ENCODE measurements around the gene LYG1. TPM values are rescaled to one million over a fixed set of nuclear protein-coding genes. Genes with fewer than 3 reads are reported as not detected.
"Not testable (repeated sequence)": the region's sequence is repeated elsewhere in the genome, so short reads cannot be mapped to it uniquely, and the experiment has no call there.

Gene LYG1
- total RNA-seq (under 1 TPM; 0.80 to 0.89 TPM), polyA plus RNA-seq (1 to 10 TPM; 1.2 to 2.7 TPM)
- long read RNA-seq, donor 1 = 0 reads
- long read RNA-seq, donor 2 = 0 reads
- long read RNA-seq, donor 3 = 0 reads
- long read RNA-seq, donor 4 = 0 reads
- long read RNA-seq, donor 5 = 0 reads

- ATAC-seq (ENCODE audit: insufficient read depth, low FRiP score); H3K27ac ChIP-seq (ENCODE audit: low read depth in 1 of 2, low read length in 1 of 2); H3K4me1 ChIP-seq (ENCODE audit: control insufficient read depth in 5 of 5, insufficient read depth in 5 of 5, low read length in 5 of 5); H3K4me3 ChIP-seq; H3K9me3 ChIP-seq (ENCODE audit: control insufficient read depth in 4 of 4, insufficient read depth in 3 of 4, low read length in 3 of 4); H3K36me3 ChIP-seq (ENCODE audit: control insufficient read depth in 4 of 4, insufficient read depth in 4 of 4, low read length in 4 of 4); H3K9ac ChIP-seq (ENCODE audit: insufficient read depth in 1 of 2, low read length in 2 of 2); DNase-seq; H3K27me3 ChIP-seq (ENCODE audit: control insufficient read depth in 3 of 3, insufficient read depth in 3 of 3, low read length in 2 of 3): not testable (repeated sequence)
- 94 to 95% methylated on average over 2 of the region's 2 CpGs for WGBS, 2 donors
Observed at GRCh38 chr2:99301097-99301496, at the start of gene LYG1. Gene LYG1 (minus strand): TSS chr2:99301197. CDS start chr2:99295670, 5,527 bp downstream.

- peaks cover 0 to 8% (median 4%) of the 10 kb centered on the region in 5 donors for H3K4me1 ChIP-seq (ENCODE audit: control insufficient read depth in 5 of 5, insufficient read depth in 5 of 5, low read length in 5 of 5)
- no peak overlapping the region for H3K27ac ChIP-seq (ENCODE audit: low read depth in 1 of 2, low read length in 1 of 2)
- H3K9me3 ChIP-seq (ENCODE audit: control insufficient read depth in 4 of 4, insufficient read depth in 3 of 4, low read length in 3 of 4) = no peaks in the 10 kb centered on the region
- H3K9ac ChIP-seq (ENCODE audit: insufficient read depth in 1 of 2, low read length in 2 of 2) = no peak overlapping the region
- DNase-seq = no peak
- no peak overlapping the region for H3K4me3 ChIP-seq
- ATAC-seq (ENCODE audit: insufficient read depth, low FRiP score) = no peak
- no peak for TF ChIP-seq CTCF (IDR thresholded peaks at IDR 0.05; ENCODE audit: control extremely low read depth, extremely low read depth)
- peaks cover 0 to 1% (median 0%) of the 10 kb centered on the region in 4 donors for H3K36me3 ChIP-seq (ENCODE audit: control insufficient read depth in 4 of 4, insufficient read depth in 4 of 4, low read length in 4 of 4)
- H3K27me3 ChIP-seq (ENCODE audit: control insufficient read depth in 3 of 3, insufficient read depth in 3 of 3, low read length in 2 of 3) = no peaks in the 10 kb centered on the region
Observed at GRCh38 chr2:99350194-99350593, 49.2 kb upstream of the LYG1 start.

GRCh38 chr2:99348173-99348572, 47.2 kb upstream of the LYG1 start:
- Histone ChIP-seq H3K9ac (ENCODE audit: insufficient read depth in 1 of 2, low read length in 2 of 2) (no peak overlapping the region), H3K4me3 (no peak overlapping the region), H3K27ac (ENCODE audit: low read depth in 1 of 2, low read length in 1 of 2) (no peak overlapping the region), H3K4me1 (ENCODE audit: control insufficient read depth in 5 of 5, insufficient read depth in 5 of 5, low read length in 5 of 5) (peaks cover 0 to 8% (median 4%) of the 10 kb centered on the region in 5 donors), H3K36me3 (ENCODE audit: control insufficient read depth in 4 of 4, insufficient read depth in 4 of 4, low read length in 4 of 4) (peaks cover 0 to 1% (median 0%) of the 10 kb centered on the region in 4 donors), H3K27me3 (ENCODE audit: control insufficient read depth in 3 of 3, insufficient read depth in 3 of 3, low read length in 2 of 3) (no peaks in the 10 kb centered on the region), H3K9me3 (ENCODE audit: control insufficient read depth in 4 of 4, insufficient read depth in 3 of 4, low read length in 3 of 4) (no peaks in the 10 kb centered on the region)
- DNase-seq = no peak
- 82 to 84% methylated on average over 3 of the region's 3 CpGs for WGBS, 2 donors
- ATAC-seq (ENCODE audit: insufficient read depth, low FRiP score) = no peak
- no peak for TF ChIP-seq CTCF (IDR thresholded peaks at IDR 0.05; ENCODE audit: control extremely low read depth, extremely low read depth)

GRCh38 chr2:99346218-99346617, 45.2 kb upstream of the LYG1 start:
- Histone ChIP-seq H3K27me3 (ENCODE audit: control insufficient read depth in 3 of 3, insufficient read depth in 3 of 3, low read length in 2 of 3) (no peaks in the 10 kb centered on the region), H3K4me3 (no peak overlapping the region), H3K9ac (ENCODE audit: insufficient read depth in 1 of 2, low read length in 2 of 2) (no peak overlapping the region), H3K9me3 (ENCODE audit: control insufficient read depth in 4 of 4, insufficient read depth in 3 of 4, low read length in 3 of 4) (no peaks in the 10 kb centered on the region), H3K36me3 (ENCODE audit: control insufficient read depth in 4 of 4, insufficient read depth in 4 of 4, low read length in 4 of 4) (no peaks in the 10 kb centered on the region), H3K27ac (ENCODE audit: low read depth in 1 of 2, low read length in 1 of 2) (no peak overlapping the region), H3K4me1 (ENCODE audit: control insufficient read depth in 5 of 5, insufficient read depth in 5 of 5, low read length in 5 of 5) (peaks cover 0 to 8% (median 4%) of the 10 kb centered on the region in 5 donors)
- TF ChIP-seq CTCF (IDR thresholded peaks at IDR 0.05; ENCODE audit: control extremely low read depth, extremely low read depth) = no peak
- no peak for DNase-seq
- no peak for ATAC-seq (ENCODE audit: insufficient read depth, low FRiP score)

GRCh38 chr2:99345446-99345845, 44.4 kb upstream of the LYG1 start:
- H3K4me3 ChIP-seq; ATAC-seq (ENCODE audit: insufficient read depth, low FRiP score); H3K4me1 ChIP-seq (ENCODE audit: control insufficient read depth in 5 of 5, insufficient read depth in 5 of 5, low read length in 5 of 5); H3K27ac ChIP-seq (ENCODE audit: low read depth in 1 of 2, low read length in 1 of 2); H3K36me3 ChIP-seq (ENCODE audit: control insufficient read depth in 4 of 4, insufficient read depth in 4 of 4, low read length in 4 of 4); DNase-seq; H3K27me3 ChIP-seq (ENCODE audit: control insufficient read depth in 3 of 3, insufficient read depth in 3 of 3, low read length in 2 of 3); H3K9ac ChIP-seq (ENCODE audit: insufficient read depth in 1 of 2, low read length in 2 of 2); H3K9me3 ChIP-seq (ENCODE audit: control insufficient read depth in 4 of 4, insufficient read depth in 3 of 4, low read length in 3 of 4): not testable (repeated sequence)
- 97 to 98% methylated on average over 7 of the region's 7 CpGs for WGBS, 2 donors

Data from lung (tissue), 16 donors.